Heart left ventricle (tissue), 13 donors: ENCODE data around the gene MTUS2.

ENCODE experiments used
- CTCF ChIP-seq, 12 donors: fragments of 200-600 bp; sonication (generic) in 4 of 12; IDR thresholded peaks; one replicate each; pipeline versions ENCODE4 v1.5.0 to v1.8.0; 2018 to 2022; ENCODE audit warnings: antibody characterized with exemption in 12 of 12, mild to moderate bottlenecking in 5 of 12
- POLR2A ChIP-seq, 2 donors: fragments of 450-650 bp; IDR thresholded peaks; one replicate each; pipeline ENCODE4 v1.6.1; 2017; ENCODE audit warnings: antibody characterized with exemption in 2 of 2, mild to moderate bottlenecking in 2 of 2, moderate library complexity in 2 of 2
- donor health status: ischemic (EF 13 %, LVEDD 7.1; RV severe dilation, severe dysfunction).
- donor health status: DM: no; HTN: yes; CAD: no.
- donor health status: DM: no; HTN: no; CAD: no.
- donor health status: ischemic (EF 25% LVEDD 6.9; RV normal size, moderate dysfunction).
- donor health status: ischemic (EF 25% LVEDD 5.7; RV mildly dilated, moderate dysfunction).
- donor health status: ischemic (EF 35%, LVEDD 5.7; RV mildly dilated, moderate dysfunction).
- donor health status: nonischemic (EF 11% LVEDD 7.7; RV severe dilation, severe dysfunction).
- donor health status: DM: yes; HTN: yes; CAD: no.
- donor health status: PGD.
- donor health status: ischemic (EF 29% LVEDD 5.4; RV normal size, mild dysfunction).
- donor health status: nonischemic (EF 23%, LVEDD 6.1; RV moderate dilation, normal function).

DNA sequence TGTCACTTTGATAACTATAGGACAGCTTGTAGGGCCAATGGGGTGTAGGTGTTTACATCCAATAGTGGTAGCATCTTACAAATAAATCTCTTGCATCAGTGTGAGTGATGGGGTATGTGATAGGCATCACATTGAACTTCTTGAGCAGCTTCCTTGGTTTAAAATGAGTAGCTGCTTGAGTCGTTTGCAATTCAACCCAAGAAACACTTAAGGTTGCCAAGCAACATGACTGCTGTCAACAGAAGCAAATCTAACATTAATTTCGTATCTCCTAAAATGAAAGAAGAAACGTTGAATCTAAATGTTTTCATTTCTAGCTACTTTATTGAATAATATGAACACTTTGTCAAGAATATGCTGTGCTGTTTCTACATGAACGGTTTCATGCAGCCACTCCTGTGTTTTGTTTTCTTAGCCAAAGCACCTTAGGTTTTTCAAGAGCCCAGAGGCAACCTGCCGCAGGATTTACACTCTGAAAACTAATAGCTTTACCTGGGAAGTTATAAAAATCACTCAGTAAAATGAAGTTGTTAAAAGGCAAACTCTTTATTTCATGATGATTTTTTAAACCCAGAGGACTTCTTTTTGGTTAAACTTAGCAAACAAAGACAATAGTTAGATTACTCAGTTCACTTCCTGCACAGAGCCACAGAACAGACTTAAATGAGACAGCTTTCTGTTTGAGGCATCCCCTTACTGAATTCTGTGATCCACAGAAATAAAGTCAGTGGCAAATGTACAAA lies 305.2 kb downstream of the MTUS2 start:
- TF ChIP-seq POLR2A (IDR thresholded peaks at IDR 0.05) (no peak), CTCF (IDR thresholded peaks at IDR 0.05) (no peak)
